NCI-H1417 (cell line): Measurements from ENCODE around the gene SEPTIN10.

Source experiments
- DNase-seq, 3 experiments: peaks; one replicate each; lab custom pipeline; 2025; lab: John Stamatoyannopoulos, UW

The SEPTIN10 gene

DNA sequence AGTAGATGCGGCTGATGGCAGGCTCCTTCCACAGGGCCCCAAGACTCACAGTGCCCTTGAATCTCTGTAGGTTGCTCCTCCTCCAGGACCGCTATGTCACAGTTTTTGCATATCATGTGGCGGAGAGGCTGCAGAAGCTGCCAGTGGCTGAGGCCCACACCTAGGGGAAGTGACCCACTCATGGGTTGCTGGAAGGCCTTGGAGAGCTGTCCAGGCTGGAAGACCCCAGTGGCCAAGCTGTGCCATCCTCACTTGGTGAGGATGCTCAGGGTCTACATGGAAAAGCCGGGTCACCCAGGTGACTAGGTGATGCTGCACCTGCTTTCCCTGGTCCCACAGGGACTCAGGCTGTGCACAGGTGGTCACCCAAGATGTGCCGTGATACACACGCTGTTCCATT lies 90.6 kb downstream of the SEPTIN10 start:
- no peak for DNase-seq

DNA sequence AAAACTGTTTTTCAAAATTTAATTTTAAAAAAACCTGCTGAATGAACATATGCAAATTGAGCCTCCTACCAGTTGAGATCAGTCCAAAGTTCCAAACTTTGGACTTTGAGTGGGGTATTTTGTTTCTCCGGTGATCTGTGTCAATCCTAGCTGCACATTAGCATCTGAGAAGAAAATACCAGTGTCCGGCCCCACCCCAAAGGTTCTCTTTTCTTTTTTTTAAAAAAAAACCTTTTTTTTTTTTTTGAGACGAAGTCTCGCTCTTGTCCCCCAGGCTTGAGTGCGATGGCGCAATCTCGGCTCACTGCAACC lies 91.7 kb downstream of the SEPTIN10 start:
- no peak for DNase-seq

DNA sequence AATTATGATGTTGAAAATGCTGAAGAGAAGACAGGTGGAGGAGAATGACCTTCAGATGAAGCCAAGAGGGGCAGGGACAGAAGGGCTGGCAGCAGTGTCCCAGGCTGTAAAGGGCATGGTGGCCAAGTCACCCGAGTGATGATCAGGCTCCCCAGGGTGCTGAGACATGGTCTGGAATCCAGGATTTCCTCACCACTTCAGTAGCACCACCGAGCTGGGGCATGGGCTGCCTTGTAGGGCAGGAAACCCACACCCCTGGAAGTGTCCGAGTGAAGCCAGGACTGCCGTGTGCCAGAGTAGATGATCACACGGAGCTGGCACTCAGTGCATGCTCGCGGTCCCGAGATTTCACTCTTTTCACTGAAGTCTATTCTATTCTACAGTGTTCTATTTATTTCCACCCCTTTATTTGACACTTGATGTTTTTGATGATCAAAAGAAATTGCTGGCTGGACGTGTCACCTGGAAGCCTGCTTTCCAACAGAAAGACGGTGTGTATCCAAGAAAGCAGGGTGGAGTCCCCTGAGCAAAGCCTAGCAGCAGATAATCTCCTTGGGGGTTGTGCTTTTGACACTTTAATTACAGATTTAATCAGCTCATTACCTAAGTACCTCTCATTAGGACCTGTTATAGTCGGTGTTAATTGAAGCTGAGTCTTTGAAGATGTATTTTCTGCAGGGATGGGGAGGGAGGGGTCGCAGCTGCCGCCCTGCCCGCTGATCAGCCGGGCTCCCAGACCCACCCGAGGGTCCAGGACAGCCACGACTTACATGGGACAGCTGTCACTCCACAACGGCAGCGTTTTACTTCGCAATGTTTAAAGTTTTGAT lies 92.3 kb downstream of the SEPTIN10 start:
- DNase-seq: peak in 1 of 3 experiments; percentile 51

DNA sequence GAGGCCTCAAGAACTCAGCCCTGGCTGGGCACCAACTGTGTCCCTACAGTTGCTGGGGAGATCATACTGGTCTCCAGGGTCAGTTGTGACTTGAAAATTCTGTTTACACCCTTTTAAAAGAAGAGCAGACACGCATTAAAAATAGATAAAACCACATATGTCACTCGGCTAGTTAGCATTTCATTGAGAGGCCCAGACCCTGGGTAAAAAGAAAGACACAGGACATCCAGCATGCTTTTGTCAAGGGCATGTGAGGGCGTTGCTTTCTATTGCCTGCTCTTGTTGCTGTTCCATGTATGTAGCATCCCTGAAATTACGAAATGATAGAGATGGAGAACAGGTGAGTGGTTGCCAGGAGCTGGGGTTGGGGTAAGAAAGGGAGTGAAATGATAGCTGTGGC lies 94.3 kb downstream of the SEPTIN10 start:
- no peak for DNase-seq

- DNase-seq: no peak
Observed at GRCh38 chr2:109517118-109517889, 96.5 kb downstream of the SEPTIN10 start.

DNA sequence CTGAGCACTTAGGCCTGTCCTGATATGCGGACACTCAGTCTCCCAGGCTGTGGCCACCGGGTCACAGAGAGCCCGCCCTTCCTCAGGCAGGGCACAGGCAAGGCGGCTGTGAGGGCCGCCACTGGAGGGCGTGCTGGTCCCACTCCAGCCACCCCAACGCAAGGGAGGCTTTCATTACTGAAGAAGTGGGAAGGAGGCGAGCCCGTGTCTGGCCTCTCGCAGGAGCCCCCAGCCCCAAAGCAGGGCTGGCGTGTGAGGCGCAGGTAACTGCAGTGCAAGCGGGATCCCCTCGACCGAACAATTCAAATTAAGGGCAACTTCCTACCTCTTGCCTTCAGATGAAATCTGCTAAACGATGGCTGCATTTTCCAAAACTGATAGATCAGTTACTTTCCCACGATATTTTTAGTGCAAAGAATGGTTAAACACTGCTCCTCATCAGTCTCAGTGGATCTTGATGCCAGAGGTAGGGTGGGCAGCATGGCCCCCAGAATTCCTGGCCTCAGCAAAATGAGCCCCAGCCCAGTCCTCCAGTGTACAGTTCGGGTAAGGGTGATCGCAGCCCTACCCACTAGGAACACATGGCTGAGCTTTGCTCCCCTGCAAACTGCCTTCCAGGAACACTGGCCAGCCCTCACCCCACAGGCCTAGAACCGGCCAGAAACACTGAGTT lies 97.2 kb downstream of the SEPTIN10 start:
- peak; percentile 13 to 22 (median 15) for DNase-seq

DNA sequence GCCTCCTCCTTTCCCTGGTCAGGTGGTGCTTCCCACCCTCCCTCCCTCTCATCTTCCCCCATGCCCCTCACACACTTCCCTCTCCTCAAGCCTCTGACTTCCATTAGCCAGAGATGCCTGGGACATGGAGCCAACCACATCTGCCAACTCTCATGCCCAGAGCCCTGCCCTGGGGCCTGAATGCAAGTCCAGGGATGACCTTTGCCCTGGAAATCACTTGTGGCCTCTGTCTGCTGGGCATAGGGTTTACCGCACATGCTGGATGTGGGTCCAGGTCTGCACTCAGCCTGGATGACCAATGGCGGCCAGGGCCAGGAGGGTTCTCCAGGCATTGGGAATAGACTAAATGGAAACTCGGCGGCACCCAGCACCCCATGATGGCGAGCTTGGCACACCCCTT lies 98.9 kb downstream of the SEPTIN10 start:
- no peak for DNase-seq

DNA sequence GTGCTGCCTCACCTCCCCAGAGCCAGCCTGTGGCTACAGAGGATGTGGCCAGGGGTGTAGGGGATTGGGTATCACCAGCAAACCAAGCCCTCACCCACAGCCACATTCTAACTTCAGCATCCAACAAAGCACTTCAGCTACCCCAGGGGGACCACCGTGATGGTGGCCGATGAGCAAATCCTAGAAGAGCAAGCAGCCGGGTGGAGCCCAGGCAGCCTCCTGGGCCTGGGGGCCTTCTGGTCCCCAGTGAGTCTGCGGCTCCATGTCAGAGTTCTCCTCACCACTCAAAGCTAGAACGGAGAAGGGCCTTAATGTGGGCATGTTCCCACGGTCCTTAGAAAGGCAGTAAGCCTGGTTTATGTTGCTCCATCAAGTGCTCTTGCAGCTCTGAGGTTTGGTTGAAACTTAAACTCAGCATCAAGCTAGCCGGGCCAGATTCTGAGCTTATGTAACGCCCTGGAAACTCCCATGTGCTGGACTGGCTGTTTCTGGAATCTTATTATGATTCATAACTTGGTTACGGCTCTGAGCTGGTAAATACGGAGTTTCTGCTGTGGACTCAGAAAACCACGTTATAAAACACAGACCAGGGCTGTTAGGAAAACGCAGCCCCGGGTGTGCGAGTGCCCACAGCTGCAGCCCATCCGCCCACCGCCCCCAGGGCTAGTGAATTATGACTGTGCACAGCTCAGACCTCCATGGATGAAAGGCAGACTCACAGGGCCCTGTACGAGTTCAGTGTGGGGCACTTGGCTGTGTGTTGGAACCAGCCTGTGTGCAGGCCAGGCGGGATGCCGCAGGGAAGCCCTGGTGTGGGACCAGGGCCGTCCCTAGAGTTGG lies 99.8 kb downstream of the SEPTIN10 start:
- DNase-seq: no peak

- DNase-seq: no peak
Observed at GRCh38 chr2:109513230-109513629, 100.5 kb downstream of the SEPTIN10 start.

GRCh38 chr2:109512076-109512475 lies 101.7 kb downstream of the SEPTIN10 start:
- no peak for DNase-seq

DNA sequence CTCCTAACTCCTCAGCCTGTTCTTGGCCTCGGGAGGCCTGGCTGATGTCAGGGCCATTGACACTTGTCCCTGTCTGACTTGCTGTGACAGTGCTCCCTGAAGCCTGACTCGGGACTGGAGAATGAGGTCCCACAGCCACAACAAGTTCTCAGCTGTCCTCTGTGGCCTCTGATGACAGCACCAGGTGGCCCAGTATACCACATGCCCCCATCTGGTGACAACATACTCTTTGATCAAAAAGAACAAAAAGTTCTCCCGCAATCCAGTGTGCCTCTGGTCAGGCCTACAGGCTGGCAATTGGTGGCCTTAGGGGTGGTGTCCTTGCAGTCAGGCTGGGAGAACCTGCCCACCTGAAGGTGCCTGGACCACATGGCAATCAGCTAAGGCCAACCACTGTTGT lies 102.6 kb downstream of the SEPTIN10 start:
- DNase-seq: no peak

- DNase-seq: peak; percentile 59 to 86 (median 75)
Observed at GRCh38 chr2:109510136-109511028, 103.4 kb downstream of the SEPTIN10 start.

- no peak for DNase-seq
Observed at GRCh38 chr2:109508556-109508955, 105.2 kb downstream of the SEPTIN10 start.

DNA sequence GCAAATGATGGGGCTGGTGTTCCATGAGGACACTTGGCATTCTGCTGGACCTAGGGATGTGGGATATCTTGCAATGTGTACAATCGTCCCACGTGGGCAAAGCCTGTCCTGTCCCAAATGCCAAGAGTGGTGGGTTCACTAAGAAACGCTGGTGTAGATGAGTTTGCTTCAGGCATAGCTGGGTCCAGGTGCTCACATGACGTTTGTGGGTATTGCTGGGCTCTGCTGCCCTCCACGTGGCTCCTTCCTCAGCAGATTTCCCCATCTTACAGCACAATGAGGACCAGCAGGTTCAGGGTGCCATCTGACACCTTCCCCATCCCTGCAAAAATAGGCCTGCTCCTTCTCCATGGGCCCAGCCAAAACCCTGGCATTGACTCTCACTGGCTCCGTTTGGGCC lies 105.9 kb downstream of the SEPTIN10 start:
- DNase-seq: no peak

DNA sequence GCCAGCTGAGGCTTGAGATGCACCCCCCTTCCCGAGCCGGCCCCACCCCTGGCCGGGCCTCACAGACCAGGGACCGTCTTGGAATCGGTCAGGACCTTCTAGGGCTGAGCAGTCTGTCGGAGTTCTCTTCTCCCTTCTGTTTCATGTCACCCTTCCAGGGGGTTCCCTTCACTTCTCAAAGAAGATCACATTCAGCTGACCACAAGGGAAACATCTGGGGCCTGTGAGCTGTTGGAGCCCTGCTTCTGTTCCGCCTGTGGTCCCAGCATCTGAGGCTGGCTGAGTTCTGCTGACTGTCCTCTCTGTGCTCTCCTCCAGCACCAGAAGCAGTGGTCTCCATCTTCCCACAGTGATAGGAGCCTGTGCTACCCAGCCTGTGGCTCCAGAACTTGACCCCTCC lies 106.5 kb downstream of the SEPTIN10 start:
- DNase-seq: no peak

GRCh38 chr2:109503191-109503590 lies 110.6 kb downstream of the SEPTIN10 start:
- DNase-seq: no peak

- no peak for DNase-seq
Observed at GRCh38 chr2:109501461-109501860, 112.3 kb downstream of the SEPTIN10 start.

GRCh38 chr2:109500910-109501309 lies 112.9 kb downstream of the SEPTIN10 start:
- no peak for DNase-seq

DNA sequence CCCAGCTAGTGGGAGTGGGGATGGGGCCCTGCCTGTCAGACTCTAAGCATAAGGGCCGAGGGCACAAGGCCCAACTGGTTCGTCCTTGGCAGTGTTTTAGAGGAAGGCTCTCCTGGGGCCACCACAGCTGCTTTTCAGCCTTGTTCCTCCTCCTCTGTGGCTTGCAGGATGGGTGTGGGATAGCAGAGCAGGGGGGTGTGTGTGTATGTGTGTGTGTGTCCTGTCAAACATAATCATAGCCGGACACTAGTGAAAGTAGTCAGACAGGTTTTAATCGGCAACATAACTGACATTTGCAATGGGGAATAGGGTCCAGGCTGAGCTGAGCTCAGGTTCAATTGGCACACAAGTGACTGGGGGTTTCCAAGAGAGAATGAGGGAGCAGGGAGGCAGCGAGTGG lies 114.2 kb downstream of the SEPTIN10 start:
- peak in 1 of 3 experiments; percentile 10 for DNase-seq

GRCh38 chr2:109498906-109499305 lies 114.9 kb downstream of the SEPTIN10 start:
- no peak for DNase-seq
